ENCODE data around the gene C1QC.

Gene C1QC

GRCh38 chr1:22643381-22643780 lies at the start of gene C1QC:
C1QC (plus strand) TSS chr1:22643633; CDS start chr1:22644024, 391 bp downstream.
- no peak for DNase-seq

- DNase-seq: no peak
Observed at GRCh38 chr1:22594396-22594795, 49.0 kb upstream of the C1QC start.

- no peak for DNase-seq
Observed at GRCh38 chr1:22595108-22595507, 48.3 kb upstream of the C1QC start.

GRCh38 chr1:22597301-22597965 lies 46.0 kb upstream of the C1QC start:
- no peak for DNase-seq

- no peak for DNase-seq
Observed at GRCh38 chr1:22597996-22598395, 45.4 kb upstream of the C1QC start.

GRCh38 chr1:22598736-22599135 lies 44.7 kb upstream of the C1QC start:
- no peak for DNase-seq

- no peak for DNase-seq
Observed at GRCh38 chr1:22600071-22600816, 43.2 kb upstream of the C1QC start.

GRCh38 chr1:22600817-22601605 lies 42.4 kb upstream of the C1QC start:
- DNase-seq: no peak

GRCh38 chr1:22601610-22602009 lies 41.8 kb upstream of the C1QC start:
- DNase-seq: no peak

GRCh38 chr1:22602060-22602740 lies 41.2 kb upstream of the C1QC start:
- no peak for DNase-seq

- no peak for DNase-seq
Observed at GRCh38 chr1:22606161-22606560, 37.3 kb upstream of the C1QC start.

GRCh38 chr1:22607154-22607553 lies 36.3 kb upstream of the C1QC start:
- no peak for DNase-seq

- DNase-seq: no peak
Observed at GRCh38 chr1:22608361-22608760, 35.1 kb upstream of the C1QC start.

- DNase-seq: no peak
Observed at GRCh38 chr1:22609291-22609690, 34.1 kb upstream of the C1QC start.

GRCh38 chr1:22611530-22611947 lies 31.9 kb upstream of the C1QC start:
- no peak for DNase-seq

GRCh38 chr1:22612671-22613571 lies 30.5 kb upstream of the C1QC start:
- DNase-seq: no peak

- DNase-seq: no peak
Observed at GRCh38 chr1:22613572-22613918, 29.9 kb upstream of the C1QC start.

GRCh38 chr1:22613951-22614350 lies 29.5 kb upstream of the C1QC start:
- DNase-seq: no peak

- no peak for DNase-seq
Observed at GRCh38 chr1:22615886-22616285, 27.5 kb upstream of the C1QC start.

GRCh38 chr1:22616571-22616970 lies 26.9 kb upstream of the C1QC start:
- no peak for DNase-seq

- DNase-seq: no peak
Observed at GRCh38 chr1:22618056-22618455, 25.4 kb upstream of the C1QC start.

GRCh38 chr1:22619252-22619651 lies 24.2 kb upstream of the C1QC start:
- DNase-seq: no peak
